ENCODE results near the gene SEMA5B.

SEMA5B gene

GRCh38 chr3:122942937-122943827 is 84.4 kb downstream of the SEMA5B start:
- no peaks in the 10 kb centered on the region for H3K9me3 ChIP-seq (replicated peaks; ENCODE audit: insufficient read depth, low read length)
- H3K4me2 ChIP-seq (ENCODE audit: low read depth, low read length): no peak overlapping the region
- H3K9ac ChIP-seq (ENCODE audit: low read length): no peak overlapping the region
- TF ChIP-seq EZH2 (optimal IDR thresholded peaks at IDR 0.05; ENCODE audit: low read depth, low read length): no peak
- peak; percentile 87 for TF ChIP-seq CTCF (IDR thresholded peaks at IDR 0.05; ENCODE audit: low read length)
- no peak for TF ChIP-seq EZH2phosphoT487 (IDR thresholded peaks at IDR 0.05; ENCODE audit: low read length)
- peak overlapping the region; percentile 54; the same call in 1 of the 2 replicates for H2AFZ ChIP-seq (ENCODE audit: low read length)
- no peaks in the 10 kb centered on the region for H3K27me3 ChIP-seq (replicated peaks; ENCODE audit: insufficient read depth, low read length)
- no peaks in the 10 kb centered on the region for H3K36me3 ChIP-seq (replicated peaks; ENCODE audit: insufficient read depth, low read length)
- H4K20me1 ChIP-seq (ENCODE audit: insufficient read depth, low read length): no peaks in the 10 kb centered on the region
- no peaks in the 10 kb centered on the region for H3K79me2 ChIP-seq (ENCODE audit: low read length)
- no peaks in the 10 kb centered on the region for H3K9me2 ChIP-seq (replicated peaks; ENCODE audit: insufficient read depth, low read length)
- 0 out of 2 replicates have a peak, but pooled peaks cover 3% of the 10 kb centered on the region for H3K4me1 ChIP-seq (ENCODE audit: low read length)
- no peak overlapping the region for H3K27ac ChIP-seq (ENCODE audit: low read length)
- DNase-seq: peak; percentile 32
- H3K4me3 ChIP-seq (ENCODE audit: low read length): no peak overlapping the region
- H3F3A ChIP-seq (ENCODE audit: insufficient read depth, low read length): no peaks in the 10 kb centered on the region

GRCh38 chr3:122942239-122942638 is 85.3 kb downstream of the SEMA5B start:
- no peaks in the 10 kb centered on the region for H4K20me1 ChIP-seq (ENCODE audit: insufficient read depth, low read length)
- no peaks in the 10 kb centered on the region for H3F3A ChIP-seq (ENCODE audit: insufficient read depth, low read length)
- DNase-seq: no peak
- H3K4me3 ChIP-seq (ENCODE audit: low read length): no peak overlapping the region
- H3K79me2 ChIP-seq (ENCODE audit: low read length): no peaks in the 10 kb centered on the region
- H2AFZ ChIP-seq (ENCODE audit: low read length): no peak overlapping the region; the same call in 1 of the 2 replicates
- H3K36me3 ChIP-seq (replicated peaks; ENCODE audit: insufficient read depth, low read length): no peaks in the 10 kb centered on the region
- H3K27me3 ChIP-seq (replicated peaks; ENCODE audit: insufficient read depth, low read length): no peaks in the 10 kb centered on the region
- H3K9ac ChIP-seq (ENCODE audit: low read length): no peak overlapping the region
- H3K4me2 ChIP-seq (ENCODE audit: low read depth, low read length): no peak overlapping the region
- no peaks in the 10 kb centered on the region for H3K9me3 ChIP-seq (replicated peaks; ENCODE audit: insufficient read depth, low read length)
- no peaks in the 10 kb centered on the region for H3K9me2 ChIP-seq (replicated peaks; ENCODE audit: insufficient read depth, low read length)
- no peak overlapping the region for H3K27ac ChIP-seq (ENCODE audit: low read length)
- TF ChIP-seq EZH2phosphoT487 (IDR thresholded peaks at IDR 0.05; ENCODE audit: low read length) (no peak), EZH2 (optimal IDR thresholded peaks at IDR 0.05; ENCODE audit: low read depth, low read length) (no peak), CTCF (IDR thresholded peaks at IDR 0.05; ENCODE audit: low read length) (no peak)
- H3K4me1 ChIP-seq (ENCODE audit: low read length): 0 out of 2 replicates have a peak, but pooled peaks cover 3% of the 10 kb centered on the region

GRCh38 chr3:122941228-122942206 is 86.0 kb downstream of the SEMA5B start:
- no peak overlapping the region for H2AFZ ChIP-seq (ENCODE audit: low read length)
- DNase-seq: no peak
- H3K9ac ChIP-seq (ENCODE audit: low read length): no peak overlapping the region
- H4K20me1 ChIP-seq (ENCODE audit: insufficient read depth, low read length): no peaks in the 10 kb centered on the region
- no peaks in the 10 kb centered on the region for H3K36me3 ChIP-seq (replicated peaks; ENCODE audit: insufficient read depth, low read length)
- H3K9me3 ChIP-seq (replicated peaks; ENCODE audit: insufficient read depth, low read length): no peaks in the 10 kb centered on the region
- H3K27me3 ChIP-seq (replicated peaks; ENCODE audit: insufficient read depth, low read length): no peaks in the 10 kb centered on the region
- H3K9me2 ChIP-seq (replicated peaks; ENCODE audit: insufficient read depth, low read length): no peaks in the 10 kb centered on the region
- H3K4me1 ChIP-seq (ENCODE audit: low read length): 0 out of 2 replicates have a peak, but pooled peaks cover 3% of the 10 kb centered on the region
- H3K79me2 ChIP-seq (ENCODE audit: low read length): no peaks in the 10 kb centered on the region
- H3K27ac ChIP-seq (ENCODE audit: low read length): no peak overlapping the region
- H3K4me3 ChIP-seq (ENCODE audit: low read length): no peak overlapping the region
- H3K4me2 ChIP-seq (ENCODE audit: low read depth, low read length): no peak overlapping the region
- no peaks in the 10 kb centered on the region for H3F3A ChIP-seq (ENCODE audit: insufficient read depth, low read length)
- TF ChIP-seq CTCF (IDR thresholded peaks at IDR 0.05; ENCODE audit: low read length) (peak; percentile 33), EZH2phosphoT487 (IDR thresholded peaks at IDR 0.05; ENCODE audit: low read length) (no peak)

All from MM.1S (cell line).